A673 (cell line): ENCODE data around the gene OR4D10. TPM values are rescaled to one million over a fixed set of nuclear protein-coding genes. Genes with fewer than 3 reads are reported as not detected.

ENCODE experiments used
- BruUV-seq: library from RNA; stranded (reverse); fragments of 400-500 nt; replicated peaks from 2 replicates; lab custom pipeline; 2021; lab: Mats Ljungman, UMichigan
- CTCF ChIA-PET: fragments of 300-600 bp; sonication (Branson Sonifier 250); formaldehyde crosslinking; loops from one replicate; lab custom pipeline; 2022; ENCODE audit warnings: antibody characterized with exemption; lab: Charles Lee
- POLR2A ChIA-PET: fragments of 300-600 bp; sonication (Branson Sonifier 250); formaldehyde crosslinking; loops from one replicate; lab custom pipeline; 2022; ENCODE audit warnings: antibody characterized with exemption; ENCODE audit not compliant: low non-redundant PET; lab: Charles Lee
- DNase-seq: peaks from one replicate; pipeline ENCODE4 v3.0.0-alpha.2; 2015; ENCODE audit warnings: low spot score
- H3K27ac ChIP-seq: fragments of 200-600 bp; sonication (generic); 2 replicates; pipeline ENCODE4 v1.5.1; 2016; ENCODE audit warnings: mixed run types, low read depth, mild to moderate bottlenecking, mixed read lengths, antibody characterized with exemption, low read length; ENCODE audit not compliant: poor library complexity, severe bottlenecking
- H3K27me3 ChIP-seq: fragments of 200-600 bp; sonication (generic); replicated peaks from 2 replicates; pipeline ENCODE4 v1.6.1; 2017; ENCODE audit warnings: mixed run types, low read depth, mild to moderate bottlenecking, mixed read lengths, antibody characterized with exemption, low read length; ENCODE audit not compliant: insufficient read depth, poor library complexity
- H3K36me3 ChIP-seq: fragments of 200-600 bp; sonication (generic); 2 replicates; pipeline ENCODE4 v1.6.1; 2016; ENCODE audit warnings: mixed run types, mild to moderate bottlenecking, mixed read lengths, antibody characterized with exemption, low read length; ENCODE audit not compliant: insufficient read depth, poor library complexity, severe bottlenecking
- H3K4me1 ChIP-seq: fragments of 200-600 bp; sonication (generic); 2 replicates; pipeline ENCODE4 v1.6.1; 2017; ENCODE audit warnings: mixed run types, mild to moderate bottlenecking, mixed read lengths, antibody characterized with exemption, low read length; ENCODE audit not compliant: insufficient read depth, poor library complexity, severe bottlenecking
- H3K4me3 ChIP-seq: fragments of 200-600 bp; sonication (generic); 2 replicates; pipeline ENCODE4 v1.5.1; 2016; ENCODE audit warnings: low read depth, mixed run types, mild to moderate bottlenecking, mixed read lengths, low read length; ENCODE audit not compliant: poor library complexity, severe bottlenecking
- H3K9me3 ChIP-seq: fragments of 200-600 bp; sonication (generic); 2 replicates; pipeline ENCODE4 v1.6.1; 2016; ENCODE audit warnings: mixed run types, low read depth, mild to moderate bottlenecking, mixed read lengths, antibody characterized with exemption, low read length; ENCODE audit not compliant: poor library complexity, severe bottlenecking
- EZH2 ChIP-seq: fragments of 200-600 bp; sonication (generic); IDR thresholded peaks from 2 replicates; pipeline ENCODE4 v1.6.1; 2017; ENCODE audit warnings: borderline replicate concordance, low read depth, mild to moderate bottlenecking, mixed read lengths, antibody characterized with exemption, low read length; ENCODE audit not compliant: poor library complexity, severe bottlenecking
- intact Hi-C: fragments of 100-400 bp; cut with micrococcal nuclease; formaldehyde crosslinking; loops from one replicate; pipeline ENCODE4 v1.10.0; 2022; ENCODE audit not compliant: unreplicated experiment
- total RNA-seq: library from RNA; stranded (reverse); gene quantifications from 2 replicates; pipeline ENCODE4 v1.2.3, GENCODE V29; 2021
- TF ChIP-seq, protein P1 (sequence below): fragments of 300-800, 200-600 bp; sonication (generic); conservative IDR thresholded peaks from 2 replicates; pipeline ENCODE4 v1.5.1; 2017; ENCODE audit warnings: low read depth, mild to moderate bottlenecking, antibody characterized with exemption, low read length, moderate library complexity, mixed read lengths

OR4D10 gene
- total RNA-seq, 1 experiment from 2014 or later: not detected

DNA sequence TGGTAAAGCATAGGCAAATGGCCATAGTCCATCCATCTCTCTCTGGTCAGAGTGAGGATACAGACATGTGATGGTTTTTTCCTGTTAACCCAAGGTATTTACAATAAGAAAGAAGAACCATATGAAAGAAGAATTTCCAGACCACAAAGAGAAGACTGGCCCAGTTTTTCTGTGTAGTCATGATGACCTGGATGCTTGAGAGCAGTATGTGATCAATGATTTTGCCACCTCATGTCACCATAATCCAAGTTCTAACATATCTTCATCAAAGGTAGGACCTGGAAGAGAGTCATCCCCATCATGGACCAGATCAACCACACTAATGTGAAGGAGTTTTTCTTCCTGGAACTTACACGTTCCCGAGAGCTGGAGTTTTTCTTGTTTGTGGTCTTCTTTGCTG lies 16.5 kb upstream of the OR4D10 start, which contains the start of gene OR4D6:
TSS of gene OR4D6 (plus strand) at position 301 of the 400 bp plus-strand sequence. CDS start at position 301, 0 bp downstream.
- Histone ChIP-seq H3K27ac (no peak within 1 kb of the TSS), H3K4me3 (no peak within 1 kb of the TSS), H3K9me3 (no peaks in the 10 kb centered on the region), H3K36me3 (no peaks in the 10 kb centered on the region), H3K27me3 (peaks cover 9% of the 10 kb centered on the region), H3K4me1 (no peaks in the 10 kb centered on the region)
- POLR2A ChIA-PET: interaction anchor here (0.6 kb wide), 1 partner anchor 9 kb away, joined by 4 read pairs; no protein-coding TSS in a partner anchor
- CTCF ChIA-PET: no interaction called here
- BruUV-seq: no TSS peak
- DNase-seq: no peak
- TF ChIP-seq, protein P1, sequence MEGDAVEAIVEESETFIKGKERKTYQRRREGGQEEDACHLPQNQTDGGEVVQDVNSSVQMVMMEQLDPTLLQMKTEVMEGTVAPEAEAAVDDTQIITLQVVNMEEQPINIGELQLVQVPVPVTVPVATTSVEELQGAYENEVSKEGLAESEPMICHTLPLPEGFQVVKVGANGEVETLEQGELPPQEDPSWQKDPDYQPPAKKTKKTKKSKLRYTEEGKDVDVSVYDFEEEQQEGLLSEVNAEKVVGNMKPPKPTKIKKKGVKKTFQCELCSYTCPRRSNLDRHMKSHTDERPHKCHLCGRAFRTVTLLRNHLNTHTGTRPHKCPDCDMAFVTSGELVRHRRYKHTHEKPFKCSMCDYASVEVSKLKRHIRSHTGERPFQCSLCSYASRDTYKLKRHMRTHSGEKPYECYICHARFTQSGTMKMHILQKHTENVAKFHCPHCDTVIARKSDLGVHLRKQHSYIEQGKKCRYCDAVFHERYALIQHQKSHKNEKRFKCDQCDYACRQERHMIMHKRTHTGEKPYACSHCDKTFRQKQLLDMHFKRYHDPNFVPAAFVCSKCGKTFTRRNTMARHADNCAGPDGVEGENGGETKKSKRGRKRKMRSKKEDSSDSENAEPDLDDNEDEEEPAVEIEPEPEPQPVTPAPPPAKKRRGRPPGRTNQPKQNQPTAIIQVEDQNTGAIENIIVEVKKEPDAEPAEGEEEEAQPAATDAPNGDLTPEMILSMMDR: no peak
- TF ChIP-seq EZH2: no peak
- intact Hi-C loops: no loop called here

DNA sequence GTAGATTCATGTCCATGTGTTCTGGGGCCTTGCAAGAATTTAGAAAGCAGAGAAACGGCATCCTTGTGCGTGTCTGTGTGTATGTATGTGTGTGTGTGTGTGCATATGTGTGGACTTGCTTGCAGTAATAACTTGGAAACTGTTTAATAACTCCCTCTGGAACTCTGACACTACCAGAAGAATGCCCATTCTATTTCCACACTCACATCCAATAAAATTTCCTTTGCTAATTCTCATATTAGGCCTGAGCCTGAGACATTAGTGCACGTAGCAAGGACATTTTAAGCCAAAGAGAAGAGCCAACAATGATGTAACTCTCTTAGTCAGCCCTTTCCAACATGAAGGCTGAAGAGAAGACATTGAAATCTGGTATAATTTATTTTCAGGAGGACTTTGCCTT lies 13.2 kb upstream of the OR4D10 start:
- intact Hi-C loops: no loop called here
- no TSS peak for BruUV-seq
- ChIA-PET POLR2A (no interaction called here), CTCF (no interaction called here)
- Histone ChIP-seq H3K9me3 (no peaks in the 10 kb centered on the region), H3K4me1 (no peaks in the 10 kb centered on the region), H3K36me3 (no peaks in the 10 kb centered on the region), H3K27me3 (peaks cover 9% of the 10 kb centered on the region), H3K4me3 (no peak overlapping the region), H3K27ac (no peak overlapping the region)
- no peak for DNase-seq
- TF ChIP-seq, protein P1: no peak
- no peak for TF ChIP-seq EZH2

DNA sequence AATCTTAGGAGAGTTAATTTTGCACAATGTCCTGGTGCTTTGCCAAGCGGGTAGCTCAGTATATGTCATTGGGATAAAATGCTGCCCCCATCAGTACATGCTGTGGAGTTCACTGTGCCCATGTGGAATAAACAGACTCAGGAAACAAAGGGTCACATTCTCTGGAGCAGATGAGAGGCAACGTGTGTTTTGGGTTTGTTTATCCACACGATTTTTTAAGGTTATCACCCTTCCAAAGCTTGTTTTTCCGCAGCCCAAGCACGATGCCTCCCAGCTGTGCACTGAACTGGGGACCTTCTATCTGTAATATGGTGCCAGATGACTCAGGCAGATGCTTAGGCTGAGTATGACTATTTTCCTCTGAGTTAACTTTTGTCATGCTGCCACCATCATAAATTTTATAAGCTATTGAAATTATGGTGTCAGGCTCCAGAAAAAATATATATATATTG lies 9.9 kb upstream of the OR4D10 start:
- H3K4me1 ChIP-seq: no peaks in the 10 kb centered on the region
- H3K36me3 ChIP-seq: no peaks in the 10 kb centered on the region
- peak; percentile 26 for DNase-seq
- no peak overlapping the region for H3K27ac ChIP-seq
- H3K4me3 ChIP-seq: no peak overlapping the region
- TF ChIP-seq, protein P1: 0 out of 2 replicates have a peak, but pooled peaks have one; percentile 31
- TF ChIP-seq EZH2: no peak
- no TSS peak for BruUV-seq
- intact Hi-C loops: no loop called here
- ChIA-PET POLR2A (no interaction called here), CTCF (no interaction called here)
- no peaks in the 10 kb centered on the region for H3K9me3 ChIP-seq
- H3K27me3 ChIP-seq: no peaks in the 10 kb centered on the region
